GM12891 (cell line): ENCODE results near the gene PDXDC1.
"Not testable (repeated sequence)": the region's sequence is repeated elsewhere in the genome, so short reads cannot be mapped to it uniquely, and the experiment has no call there.

Experiments
- POLR2A ChIP-seq: IDR thresholded peaks from 2 replicates; pipeline ENCODE4 v1.6.1; 2011; ENCODE audit warnings: low read depth, low read length, control low read depth
- POLR2AphosphoS5 ChIP-seq: IDR thresholded peaks from 2 replicates; pipeline ENCODE4 v1.6.1; 2011; ENCODE audit warnings: low read depth, low read length, control low read depth
- TAF1 ChIP-seq: IDR thresholded peaks from 2 replicates; pipeline ENCODE4 v1.6.1; 2011; ENCODE audit warnings: low read depth, low read length, control low read depth

- not testable (repeated sequence) for TF ChIP-seq TAF1, POLR2A, POLR2AphosphoS5
These were observed 91.1 kb downstream of the PDXDC1 start for GRCh38 chr16:15065961-15066360.
